Amygdala (tissue), 56 donors: Measurements from ENCODE around the gene GATD1.

Experiments
- DNase-seq, 56 donors: peaks; one replicate each; lab custom pipeline; 2025; lab: John Stamatoyannopoulos, UW

GATD1 gene

DNA sequence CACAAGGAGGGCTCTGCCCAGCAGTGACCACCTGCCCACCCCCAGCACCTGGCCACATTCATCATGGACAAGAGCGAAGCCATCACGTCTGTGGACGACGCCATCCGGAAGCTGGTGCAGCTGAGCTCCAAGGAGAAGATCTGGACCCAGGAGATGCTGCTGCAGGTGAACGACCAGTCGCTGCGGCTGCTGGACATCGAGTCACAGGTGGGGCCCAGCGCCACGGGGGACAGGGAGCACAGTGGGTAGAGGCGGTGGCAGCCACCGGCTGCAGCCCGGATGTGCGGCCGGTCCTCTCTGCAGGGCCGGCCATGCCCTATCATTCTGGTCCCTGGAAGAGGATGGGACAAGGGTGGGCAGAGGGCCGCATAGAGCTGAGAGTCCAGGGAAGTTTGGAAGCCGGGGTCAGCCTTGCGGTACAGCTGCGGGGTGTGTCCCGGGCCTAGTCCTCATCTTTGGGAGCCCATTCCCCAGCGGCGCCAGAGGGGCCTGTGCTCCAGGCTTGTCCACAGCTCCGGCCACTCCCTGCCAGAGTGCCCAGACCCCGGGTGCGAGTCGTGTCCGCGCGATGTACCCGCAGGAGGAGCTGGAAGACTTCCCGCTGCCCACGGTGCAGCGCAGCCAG, 57.2 kb downstream of the GATD1 start:
- no peak for DNase-seq

DNA sequence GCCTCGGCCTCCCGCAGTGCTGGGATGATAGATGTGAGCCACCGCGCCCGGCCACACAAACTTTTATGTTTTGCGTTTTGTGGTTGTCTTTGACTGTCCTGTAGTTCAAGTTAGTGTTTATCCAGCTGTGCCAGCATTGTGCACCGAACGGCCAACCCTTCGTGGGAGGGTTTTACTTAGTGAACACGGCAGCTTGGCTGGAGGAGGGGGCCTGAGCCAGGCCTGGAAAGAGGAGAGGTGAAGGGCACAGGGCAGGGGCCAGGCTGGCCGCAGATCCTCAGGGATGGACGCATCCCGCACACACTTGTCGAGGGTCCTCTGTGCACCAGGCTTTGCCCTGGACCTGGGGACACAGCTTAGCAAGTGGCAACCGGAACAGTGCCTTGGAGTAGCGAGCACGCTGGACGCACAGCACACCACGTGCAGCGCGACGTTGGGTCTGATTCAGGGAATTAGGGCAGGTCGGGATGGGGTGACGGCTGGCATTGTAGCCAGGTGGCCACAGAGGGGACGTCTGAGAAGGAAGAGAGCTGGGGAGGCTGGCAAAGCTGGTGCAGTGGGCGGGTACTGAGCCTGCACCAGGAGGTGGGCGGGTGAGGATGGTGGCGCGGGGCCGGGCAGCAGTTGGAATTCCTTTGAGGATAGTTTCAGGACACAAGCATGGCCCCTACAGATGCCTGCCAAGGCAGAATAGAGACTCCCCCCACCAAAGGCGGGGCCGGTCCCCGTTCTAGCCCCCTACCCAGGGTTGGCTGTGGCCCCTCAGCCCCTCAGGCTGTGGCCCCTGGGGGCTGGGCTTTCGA, 57.9 kb downstream of the GATD1 start:
- no peak for DNase-seq
